GM11168 (cell line): Measurements from ENCODE around the gene CCDC89.
"Not testable (repeated sequence)": the region's sequence is repeated elsewhere in the genome, so short reads cannot be mapped to it uniquely, and the experiment has no call there.

Source experiments
- in situ Hi-C: fragments of 300-500 bp; cut with MboI; formaldehyde crosslinking; loops from one replicate; pipeline ENCODE4 v1.12.0; 2022; ENCODE audit warnings: low sequenced_read_pairs; ENCODE audit not compliant: unreplicated experiment

CCDC89 gene

DNA sequence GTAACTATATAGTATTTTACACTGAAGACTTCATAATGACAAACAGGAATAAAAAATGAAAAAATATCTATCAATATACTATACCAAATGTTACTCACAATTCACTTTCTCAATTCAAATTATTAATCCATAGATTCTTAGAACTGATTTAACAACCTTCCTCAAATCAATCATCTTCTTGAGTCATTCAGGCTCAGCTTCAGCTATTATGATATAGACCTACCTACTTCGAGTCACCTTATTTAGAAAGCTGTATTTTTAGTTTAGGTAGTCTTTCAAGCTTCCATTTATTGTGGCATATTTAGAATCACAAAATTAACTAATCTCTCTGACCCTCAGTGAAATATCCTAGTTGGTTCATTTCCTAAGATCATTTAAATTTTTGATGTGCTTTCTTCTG, 29.2 kb downstream of the CCDC89 start:
- in situ Hi-C loops: no loop called here

DNA sequence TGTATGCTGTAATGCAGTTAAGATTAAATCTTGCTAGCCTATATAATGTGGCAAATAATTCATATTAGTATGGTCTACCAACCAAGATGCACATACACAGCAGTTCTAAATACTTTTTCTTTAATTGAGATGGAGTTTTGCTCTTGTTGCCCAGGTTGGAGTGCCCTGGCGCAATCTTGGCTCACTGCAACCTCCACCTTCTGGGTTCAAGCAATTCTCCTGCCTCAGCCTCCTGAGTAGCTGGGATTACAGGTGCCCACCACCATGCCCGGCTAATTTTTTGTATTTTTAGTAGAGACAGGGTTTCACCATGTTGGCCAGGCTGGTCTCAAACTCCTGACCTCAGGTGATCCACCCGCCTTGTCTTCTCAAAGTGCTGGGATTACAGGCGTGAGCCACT, 31.7 kb downstream of the CCDC89 start:
- in situ Hi-C loops: not testable (repeated sequence)

DNA sequence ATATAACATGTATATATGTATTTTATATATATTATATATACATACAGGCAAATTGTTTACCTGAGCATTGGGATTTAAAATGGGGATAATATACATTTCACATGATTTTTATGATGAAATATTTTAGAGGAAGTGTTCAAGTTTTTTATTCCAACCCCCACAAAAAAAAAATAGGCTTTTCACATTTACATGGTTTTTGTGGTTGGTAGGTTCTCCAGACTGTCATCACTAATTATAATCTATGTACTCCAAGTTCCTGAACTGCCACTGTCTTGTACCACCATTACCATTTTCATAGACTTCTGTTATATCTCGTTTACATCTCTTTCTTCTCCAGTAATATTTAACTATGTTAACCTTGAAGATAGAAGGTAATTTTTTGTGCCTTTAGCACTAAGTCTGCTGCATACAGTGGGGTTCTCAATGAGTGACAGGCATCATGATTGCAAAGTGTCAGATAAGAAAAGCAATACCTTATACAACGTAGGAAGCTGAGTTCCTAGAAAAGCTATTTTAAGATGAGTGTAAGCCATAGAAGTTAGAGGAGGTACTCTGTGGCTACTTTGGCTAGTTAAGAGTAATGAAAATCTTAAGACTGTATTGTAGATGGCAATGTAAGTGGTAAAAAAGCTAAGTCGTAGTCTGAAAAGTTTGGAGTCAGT, 33.1 kb downstream of the CCDC89 start:
- in situ Hi-C loops: no loop called here

DNA sequence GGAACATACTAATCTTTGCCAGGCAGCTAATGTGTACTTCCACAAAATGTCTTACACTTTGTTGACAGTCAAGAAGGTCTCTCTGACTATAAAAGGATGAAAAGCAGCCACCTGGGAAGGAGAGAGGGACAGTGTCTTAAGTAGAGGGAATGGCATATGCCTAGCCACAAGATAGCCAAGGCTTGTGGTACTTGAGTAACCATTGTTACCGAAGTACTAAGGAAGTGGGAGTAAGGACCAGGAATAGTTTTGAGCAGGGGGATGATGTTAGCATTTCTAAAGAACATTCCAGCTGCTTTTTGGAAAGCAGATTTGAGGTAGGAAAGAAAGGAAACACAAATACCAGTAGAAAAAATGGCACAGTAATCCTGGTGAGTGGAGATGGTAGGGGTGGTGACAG, 34.9 kb downstream of the CCDC89 start:
- in situ Hi-C loops: no loop called here

DNA sequence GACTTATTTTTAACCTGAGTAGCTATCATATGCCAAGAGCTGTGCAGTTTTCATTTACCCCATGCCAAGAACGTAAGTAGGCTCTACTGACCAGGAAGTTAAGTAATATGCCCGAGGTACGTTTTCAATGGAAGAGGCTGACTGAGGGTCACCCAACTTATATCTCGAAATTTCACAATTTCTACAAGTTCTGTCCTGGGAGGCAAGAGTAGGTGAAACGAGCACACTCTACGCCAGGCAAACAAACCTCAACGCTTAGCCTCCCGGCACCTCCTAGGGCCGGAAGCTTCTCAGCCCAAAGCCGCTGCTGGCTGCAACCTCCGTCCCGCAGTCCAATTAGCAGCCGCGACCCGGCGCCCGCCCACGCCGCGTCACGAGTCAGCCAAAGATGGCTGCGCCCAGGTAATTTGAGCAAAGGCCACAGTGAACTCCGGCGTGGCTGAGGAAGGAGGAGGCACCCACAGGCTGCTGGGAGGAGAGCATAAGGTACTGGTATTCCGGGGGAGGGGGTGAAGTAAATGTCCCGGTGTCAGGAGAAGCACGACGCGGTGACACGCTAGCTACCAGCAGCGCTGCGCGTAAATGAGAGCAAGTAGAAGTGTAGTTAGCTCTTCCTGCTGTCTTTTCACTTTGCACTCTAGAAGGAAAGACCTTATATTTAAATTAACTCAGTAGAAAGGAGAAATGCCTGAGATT, 38.2 kb downstream of the CCDC89 start, which contains the start of gene TMEM126A:
Gene TMEM126A, plus strand, starts transcription at position 364 of the 696 bp plus-strand sequence. CDS start 2,289 bp downstream, outside the sequence.
- in situ Hi-C loops: no loop called here

DNA sequence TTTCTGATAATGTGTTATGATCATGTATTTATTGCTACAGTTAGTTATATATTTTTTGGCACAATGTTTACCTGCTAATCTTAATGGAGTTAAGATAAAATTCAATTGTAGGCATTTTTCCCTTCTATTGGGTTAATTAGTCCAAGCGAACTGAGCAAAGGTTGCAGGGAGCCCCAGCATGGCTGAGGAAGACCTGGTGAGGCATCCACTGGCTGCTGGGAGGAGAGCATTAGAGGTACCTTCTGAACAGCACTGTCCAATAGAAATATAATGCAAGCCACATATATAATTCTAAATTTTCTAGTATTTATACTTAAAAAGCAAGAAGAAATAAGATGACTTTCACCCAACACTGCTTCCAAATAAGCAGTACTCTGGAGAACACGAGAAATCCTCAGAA, 38.9 kb downstream of the CCDC89 start:
- in situ Hi-C loops: no loop called here

DNA sequence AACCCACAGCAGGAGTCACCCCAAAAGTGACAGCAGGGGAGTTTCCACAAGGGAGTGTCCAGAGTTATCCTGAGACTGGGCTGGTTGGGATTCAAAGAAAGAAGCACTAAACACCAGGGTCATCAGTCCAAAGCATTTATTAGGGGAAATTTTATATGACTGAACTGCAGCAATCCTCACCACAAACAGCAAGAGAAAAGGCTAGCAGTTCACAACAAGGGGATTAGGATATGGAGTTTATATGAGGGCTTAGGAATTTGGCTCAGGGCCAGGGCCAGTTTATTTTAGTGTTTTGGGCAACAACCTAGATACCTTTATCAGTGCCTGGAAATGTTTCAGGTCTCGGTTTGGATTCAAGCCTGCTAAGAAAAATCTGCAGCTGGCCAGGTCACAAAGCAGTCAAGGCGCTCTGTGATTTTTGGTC, 42.8 kb downstream of the CCDC89 start:
- in situ Hi-C loops: no loop called here

DNA sequence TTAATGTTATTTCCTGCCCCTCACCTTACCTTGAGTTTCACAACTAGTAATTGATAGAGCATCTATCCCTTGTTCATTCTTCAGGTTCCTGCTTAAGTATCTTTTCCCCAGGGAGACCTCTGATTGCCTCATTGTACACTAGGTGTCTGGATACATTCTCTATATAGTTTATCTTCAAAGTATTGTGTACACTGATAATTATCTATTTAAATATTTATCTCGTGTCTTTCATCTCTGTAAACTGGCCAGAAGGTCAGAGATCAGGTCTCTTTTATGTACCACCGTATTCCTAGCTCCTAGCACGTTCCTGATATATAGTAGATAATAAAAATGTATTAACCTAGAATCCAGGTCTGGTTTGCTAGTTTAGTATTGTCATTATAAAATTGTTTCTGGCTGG, 51.2 kb downstream of the CCDC89 start:
- in situ Hi-C loops: no loop called here
